Uterus (tissue), 2 donors: ENCODE data around the gene KLK11.

Experiments used
- POLR2A ChIP-seq, 2 donors: fragments of 450-650 bp; IDR thresholded peaks; one replicate each; pipeline ENCODE4 v1.6.1; 2016; ENCODE audit warnings: antibody characterized with exemption in 2 of 2, mild to moderate bottlenecking in 1 of 2, moderate library complexity in 1 of 2
- TF ChIP-seq, protein P1 (sequence below), 4 experiments: fragments of 200-600 bp in 2 of 4; fragments of 450-650 bp in 2 of 4; sonication (generic) in 2 of 4; IDR thresholded peaks; one replicate each; pipeline ENCODE4 v1.5.1; 2016 to 2019; ENCODE audit warnings: antibody characterized with exemption in 4 of 4, mild to moderate bottlenecking in 2 of 4, moderate library complexity in 1 of 4

- no peak for TF ChIP-seq POLR2A (IDR thresholded peaks at IDR 0.05)
- TF ChIP-seq, protein P1, sequence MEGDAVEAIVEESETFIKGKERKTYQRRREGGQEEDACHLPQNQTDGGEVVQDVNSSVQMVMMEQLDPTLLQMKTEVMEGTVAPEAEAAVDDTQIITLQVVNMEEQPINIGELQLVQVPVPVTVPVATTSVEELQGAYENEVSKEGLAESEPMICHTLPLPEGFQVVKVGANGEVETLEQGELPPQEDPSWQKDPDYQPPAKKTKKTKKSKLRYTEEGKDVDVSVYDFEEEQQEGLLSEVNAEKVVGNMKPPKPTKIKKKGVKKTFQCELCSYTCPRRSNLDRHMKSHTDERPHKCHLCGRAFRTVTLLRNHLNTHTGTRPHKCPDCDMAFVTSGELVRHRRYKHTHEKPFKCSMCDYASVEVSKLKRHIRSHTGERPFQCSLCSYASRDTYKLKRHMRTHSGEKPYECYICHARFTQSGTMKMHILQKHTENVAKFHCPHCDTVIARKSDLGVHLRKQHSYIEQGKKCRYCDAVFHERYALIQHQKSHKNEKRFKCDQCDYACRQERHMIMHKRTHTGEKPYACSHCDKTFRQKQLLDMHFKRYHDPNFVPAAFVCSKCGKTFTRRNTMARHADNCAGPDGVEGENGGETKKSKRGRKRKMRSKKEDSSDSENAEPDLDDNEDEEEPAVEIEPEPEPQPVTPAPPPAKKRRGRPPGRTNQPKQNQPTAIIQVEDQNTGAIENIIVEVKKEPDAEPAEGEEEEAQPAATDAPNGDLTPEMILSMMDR (IDR thresholded peaks at IDR 0.05): no peak
Measured at GRCh38 chr19:51000981-51001380, 25.4 kb downstream of the KLK11 start.
